A673 (cell line): ENCODE results near the gene FNTB. TPM values are rescaled to one million over a fixed set of nuclear protein-coding genes. Genes with fewer than 3 reads are reported as not detected.

Experiments
- BruUV-seq: library from RNA; stranded (reverse); fragments of 400-500 nt; replicated peaks from 2 replicates; lab custom pipeline; 2021; lab: Mats Ljungman, UMichigan
- CTCF ChIA-PET: fragments of 300-600 bp; sonication (Branson Sonifier 250); formaldehyde crosslinking; loops from one replicate; lab custom pipeline; 2022; ENCODE audit warnings: antibody characterized with exemption; lab: Charles Lee
- POLR2A ChIA-PET: fragments of 300-600 bp; sonication (Branson Sonifier 250); formaldehyde crosslinking; loops from one replicate; lab custom pipeline; 2022; ENCODE audit warnings: antibody characterized with exemption; ENCODE audit not compliant: low non-redundant PET; lab: Charles Lee
- DNase-seq: peaks from one replicate; pipeline ENCODE4 v3.0.0-alpha.2; 2015; ENCODE audit warnings: low spot score
- H3K27ac ChIP-seq: fragments of 200-600 bp; sonication (generic); 2 replicates; pipeline ENCODE4 v1.5.1; 2016; ENCODE audit warnings: mixed run types, low read depth, mild to moderate bottlenecking, mixed read lengths, antibody characterized with exemption, low read length; ENCODE audit not compliant: poor library complexity, severe bottlenecking
- H3K27me3 ChIP-seq: fragments of 200-600 bp; sonication (generic); replicated peaks from 2 replicates; pipeline ENCODE4 v1.6.1; 2017; ENCODE audit warnings: mixed run types, low read depth, mild to moderate bottlenecking, mixed read lengths, antibody characterized with exemption, low read length; ENCODE audit not compliant: insufficient read depth, poor library complexity
- H3K36me3 ChIP-seq: fragments of 200-600 bp; sonication (generic); 2 replicates; pipeline ENCODE4 v1.6.1; 2016; ENCODE audit warnings: mixed run types, mild to moderate bottlenecking, mixed read lengths, antibody characterized with exemption, low read length; ENCODE audit not compliant: insufficient read depth, poor library complexity, severe bottlenecking
- H3K4me1 ChIP-seq: fragments of 200-600 bp; sonication (generic); 2 replicates; pipeline ENCODE4 v1.6.1; 2017; ENCODE audit warnings: mixed run types, mild to moderate bottlenecking, mixed read lengths, antibody characterized with exemption, low read length; ENCODE audit not compliant: insufficient read depth, poor library complexity, severe bottlenecking
- H3K4me3 ChIP-seq: fragments of 200-600 bp; sonication (generic); 2 replicates; pipeline ENCODE4 v1.5.1; 2016; ENCODE audit warnings: low read depth, mixed run types, mild to moderate bottlenecking, mixed read lengths, low read length; ENCODE audit not compliant: poor library complexity, severe bottlenecking
- H3K9me3 ChIP-seq: fragments of 200-600 bp; sonication (generic); 2 replicates; pipeline ENCODE4 v1.6.1; 2016; ENCODE audit warnings: mixed run types, low read depth, mild to moderate bottlenecking, mixed read lengths, antibody characterized with exemption, low read length; ENCODE audit not compliant: poor library complexity, severe bottlenecking
- CTCF ChIP-seq: fragments of 300-800, 200-600 bp; sonication (generic); conservative IDR thresholded peaks from 2 replicates; pipeline ENCODE4 v1.5.1; 2017; ENCODE audit warnings: low read depth, mild to moderate bottlenecking, antibody characterized with exemption, low read length, moderate library complexity, mixed read lengths
- EZH2 ChIP-seq: fragments of 200-600 bp; sonication (generic); IDR thresholded peaks from 2 replicates; pipeline ENCODE4 v1.6.1; 2017; ENCODE audit warnings: borderline replicate concordance, low read depth, mild to moderate bottlenecking, mixed read lengths, antibody characterized with exemption, low read length; ENCODE audit not compliant: poor library complexity, severe bottlenecking
- intact Hi-C: fragments of 100-400 bp; cut with micrococcal nuclease; formaldehyde crosslinking; loops from one replicate; pipeline ENCODE4 v1.10.0; 2022; ENCODE audit not compliant: unreplicated experiment
- total RNA-seq: library from RNA; stranded (reverse); gene quantifications from 2 replicates; pipeline ENCODE4 v1.2.3, GENCODE V29; 2021

Gene FNTB
- total RNA-seq, 1 experiment from 2014 or later, result 24.0 TPM

GRCh38 chr14:65010211-65010931, 23.7 kb downstream of the FNTB start:
- Histone ChIP-seq H3K27ac (no peak overlapping the region), H3K36me3 (peaks cover 12% of the 10 kb centered on the region), H3K27me3 (no peaks in the 10 kb centered on the region), H3K4me3 (no peak overlapping the region), H3K9me3 (no peaks in the 10 kb centered on the region), H3K4me1 (no peaks in the 10 kb centered on the region)
- ChIA-PET POLR2A (no interaction called here), CTCF (interaction anchor here (0.6 kb wide), 1 partner anchor 219 kb away, joined by 12 read pairs; no protein-coding TSS in a partner anchor)
- TF ChIP-seq CTCF, result no peak
- TF ChIP-seq EZH2, result no peak
- DNase-seq, result no peak
- intact Hi-C loops, result no loop called here
- BruUV-seq, result no TSS peak

GRCh38 chr14:65011538-65011937, 24.8 kb downstream of the FNTB start:
- no TSS peak for BruUV-seq

GRCh38 chr14:65012353-65012752, 25.7 kb downstream of the FNTB start:
- POLR2A ChIA-PET, result no interaction called here
- Histone ChIP-seq H3K27ac (no peak overlapping the region), H3K9me3 (no peaks in the 10 kb centered on the region), H3K36me3 (peaks cover 21% of the 10 kb centered on the region), H3K4me1 (no peaks in the 10 kb centered on the region), H3K4me3 (no peak overlapping the region), H3K27me3 (no peaks in the 10 kb centered on the region)
- CTCF ChIA-PET, result no interaction called here
- DNase-seq, result no peak
- TF ChIP-seq EZH2 (no peak), CTCF (no peak)
- BruUV-seq, result no TSS peak
- intact Hi-C loops, result no loop called here

More at GRCh38 chr14:65011538-65011937, 24.8 kb downstream of the FNTB start:
- TF ChIP-seq CTCF (no peak), EZH2 (no peak)
- Histone ChIP-seq H3K27me3 (no peaks in the 10 kb centered on the region), H3K27ac (no peak overlapping the region), H3K36me3 (peaks cover 20% of the 10 kb centered on the region), H3K4me1 (no peaks in the 10 kb centered on the region), H3K4me3 (no peak overlapping the region), H3K9me3 (no peaks in the 10 kb centered on the region)
- POLR2A ChIA-PET, result no interaction called here
- DNase-seq, result no peak
- intact Hi-C loops, result no loop called here
- CTCF ChIA-PET, result no interaction called here
